Measurements from ENCODE around the gene PRICKLE2.

- TF ChIP-seq CTCF (IDR thresholded peaks at IDR 0.05) (no peak), POLR2A (IDR thresholded peaks at IDR 0.05) (no peak)
Measured at GRCh38 chr3:64163019-64163754, 62.1 kb downstream of the PRICKLE2 start.

Data from right lobe of liver (tissue), 4 donors.